ENCODE data around the gene KLHDC10. TPM values are rescaled to one million over a fixed set of nuclear protein-coding genes. Genes with fewer than 3 reads are reported as not detected.

The KLHDC10 gene
- total and polyA plus RNA-seq, 2 donors: 16.5 to 51.7 TPM

GRCh38 chr7:130134106-130134636 is 63.8 kb downstream of the KLHDC10 start:
- Histone ChIP-seq H3K36me3 (ENCODE audit: insufficient read depth) (no peaks in the 10 kb centered on the region), H3K27ac (ENCODE audit: low read depth) (no peak overlapping the region), H3K4me3 (ENCODE audit: low read depth, low read length) (no peak overlapping the region), H3K4me1 (ENCODE audit: insufficient read depth) (no peaks in the 10 kb centered on the region)
- DNase-seq (ENCODE audit: extremely low spot score): no peak
- WGBS: 98% methylated on average over 4 of the region's 4 CpGs

DNA sequence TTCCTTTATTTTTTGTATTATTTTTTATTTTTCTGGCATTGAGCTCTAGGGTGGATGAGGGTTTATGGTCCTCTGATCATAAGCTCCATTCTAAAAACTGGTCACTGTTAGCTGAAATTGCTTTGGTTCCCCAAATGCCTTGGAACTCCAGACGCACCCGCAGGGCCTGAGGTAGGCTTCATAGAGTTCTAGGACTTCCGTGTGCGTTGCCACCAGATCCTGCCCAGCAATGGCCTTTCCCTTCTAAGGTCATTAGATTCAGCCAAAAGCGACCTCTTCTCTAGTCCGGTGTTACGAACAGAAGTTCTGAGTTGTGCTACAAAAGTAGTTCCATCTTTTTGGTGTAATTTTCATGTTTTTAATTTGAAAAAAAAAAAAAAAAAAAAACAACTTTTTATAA is 64.4 kb downstream of the KLHDC10 start:
- no peak overlapping the region for H3K4me3 ChIP-seq (ENCODE audit: low read depth, low read length)
- WGBS: 97% methylated on average over 7 of the region's 7 CpGs
- no peak overlapping the region for H3K27ac ChIP-seq (ENCODE audit: low read depth)
- H3K36me3 ChIP-seq (ENCODE audit: insufficient read depth): no peaks in the 10 kb centered on the region
- no peaks in the 10 kb centered on the region for H3K4me1 ChIP-seq (ENCODE audit: insufficient read depth)
- DNase-seq (ENCODE audit: extremely low spot score): no peak

DNA sequence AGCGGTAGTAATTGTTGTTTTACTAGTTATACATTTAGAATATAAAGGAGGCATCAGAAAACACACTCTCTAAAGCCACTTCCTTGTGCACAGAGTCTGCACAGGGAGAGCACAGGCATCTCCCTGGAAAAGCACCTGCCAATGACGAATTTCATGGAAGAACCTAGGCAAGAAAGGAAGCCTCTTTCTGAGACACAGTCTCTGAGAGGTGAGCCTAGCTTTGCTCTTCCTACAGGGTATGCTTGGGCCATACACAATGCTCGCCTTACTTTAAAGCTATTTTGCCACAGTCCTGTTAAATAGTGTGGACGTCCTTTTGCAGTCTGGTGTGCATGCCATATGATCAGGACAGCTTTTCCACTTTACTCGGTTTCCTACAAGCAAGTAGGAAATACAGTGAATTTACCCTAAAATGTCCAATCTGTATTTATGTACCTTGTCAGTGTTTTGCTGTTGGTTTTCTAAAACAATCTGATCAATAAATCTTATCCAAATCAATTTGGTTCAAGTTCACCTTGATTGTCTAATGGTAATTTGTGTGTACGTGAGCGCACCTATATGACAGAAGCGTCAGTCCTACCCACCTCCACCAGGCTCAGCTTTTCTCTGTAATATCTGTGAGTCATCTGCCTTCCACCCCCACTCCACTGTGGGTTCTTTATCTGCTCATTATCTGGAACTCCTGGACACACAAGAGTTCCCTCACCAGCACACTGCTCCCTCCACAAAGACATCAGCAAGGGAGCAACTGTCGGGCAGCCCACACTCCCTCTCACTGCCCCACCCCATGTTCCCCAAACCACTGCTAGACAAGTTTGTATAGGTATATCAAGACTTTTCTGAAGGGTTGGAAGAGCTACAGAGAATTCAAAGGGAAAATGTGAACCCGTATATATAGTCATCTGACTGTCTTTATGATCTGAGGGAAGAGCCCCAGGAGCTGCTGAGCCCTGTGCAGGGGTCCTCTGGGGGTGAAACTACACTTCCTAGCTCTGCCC is 65.2 kb downstream of the KLHDC10 start:
- Histone ChIP-seq H3K4me3 (ENCODE audit: low read depth, low read length) (no peak overlapping the region), H3K27ac (ENCODE audit: low read depth) (no peak overlapping the region), H3K36me3 (ENCODE audit: insufficient read depth) (no peaks in the 10 kb centered on the region), H3K4me1 (ENCODE audit: insufficient read depth) (no peaks in the 10 kb centered on the region)
- DNase-seq (ENCODE audit: extremely low spot score): no peak
- WGBS: 93% methylated on average over 10 of the region's 10 CpGs

- H3K36me3 ChIP-seq (ENCODE audit: insufficient read depth): no peaks in the 10 kb centered on the region
- H3K4me1 ChIP-seq (ENCODE audit: insufficient read depth): no peaks in the 10 kb centered on the region
- no peak for DNase-seq (ENCODE audit: extremely low spot score)
- no peak overlapping the region for H3K4me3 ChIP-seq (ENCODE audit: low read depth, low read length)
- H3K27ac ChIP-seq (ENCODE audit: low read depth): no peak overlapping the region
- WGBS: 93% methylated on average over 1 of the region's 1 CpG
These were observed 66.3 kb downstream of the KLHDC10 start for GRCh38 chr7:130136579-130137167.

DNA sequence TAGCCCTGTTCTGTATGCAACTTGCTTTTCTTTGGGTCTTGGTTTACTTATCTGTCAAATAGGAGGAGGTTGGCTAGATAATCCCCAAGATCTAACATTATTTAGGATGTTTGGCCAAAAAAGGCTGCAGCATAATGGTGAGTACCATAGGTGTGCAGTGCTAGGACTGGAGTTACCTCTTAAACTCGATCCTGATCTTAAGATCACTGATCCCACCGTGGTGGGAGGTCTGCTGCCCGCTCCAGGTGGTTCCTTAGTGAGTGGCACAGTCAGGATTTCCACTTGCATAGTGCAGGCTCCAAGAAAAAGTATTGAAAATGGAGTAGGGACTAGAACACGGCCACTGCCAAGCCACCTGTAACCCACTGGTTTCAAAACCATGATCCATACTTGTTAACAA is 66.9 kb downstream of the KLHDC10 start:
- no peak overlapping the region for H3K4me3 ChIP-seq (ENCODE audit: low read depth, low read length)
- H3K4me1 ChIP-seq (ENCODE audit: insufficient read depth): no peaks in the 10 kb centered on the region
- no peak overlapping the region for H3K27ac ChIP-seq (ENCODE audit: low read depth)
- 98% methylated on average over 4 of the region's 4 CpGs for WGBS
- no peaks in the 10 kb centered on the region for H3K36me3 ChIP-seq (ENCODE audit: insufficient read depth)
- no peak for DNase-seq (ENCODE audit: extremely low spot score)

- WGBS: 96% methylated on average over 2 of the region's 2 CpGs
- H3K36me3 ChIP-seq (ENCODE audit: insufficient read depth): no peaks in the 10 kb centered on the region
- no peak overlapping the region for H3K27ac ChIP-seq (ENCODE audit: low read depth)
- H3K4me1 ChIP-seq (ENCODE audit: insufficient read depth): no peaks in the 10 kb centered on the region
- H3K4me3 ChIP-seq (ENCODE audit: low read depth, low read length): no peak overlapping the region
- DNase-seq (ENCODE audit: extremely low spot score): no peak
These were observed 69.0 kb downstream of the KLHDC10 start for GRCh38 chr7:130139193-130139960.

- no peak overlapping the region for H3K4me3 ChIP-seq (ENCODE audit: low read depth, low read length)
- no peaks in the 10 kb centered on the region for H3K36me3 ChIP-seq (ENCODE audit: insufficient read depth)
- DNase-seq (ENCODE audit: extremely low spot score): no peak
- no peaks in the 10 kb centered on the region for H3K4me1 ChIP-seq (ENCODE audit: insufficient read depth)
- 87% methylated on average over 47 of the region's 47 CpGs for WGBS
- no peak overlapping the region for H3K27ac ChIP-seq (ENCODE audit: low read depth)
These were observed 70.3 kb downstream of the KLHDC10 start for GRCh38 chr7:130140551-130141160.

- peak; percentile 84 for DNase-seq (ENCODE audit: extremely low spot score)
- H3K4me1 ChIP-seq (ENCODE audit: insufficient read depth): no peaks in the 10 kb centered on the region
- 8% methylated on average over 39 of the region's 39 CpGs for WGBS
- peak overlapping the region; percentile 43 for H3K4me3 ChIP-seq (ENCODE audit: low read depth, low read length)
- peak overlapping the region; percentile 41 for H3K27ac ChIP-seq (ENCODE audit: low read depth)
- no peaks in the 10 kb centered on the region for H3K36me3 ChIP-seq (ENCODE audit: insufficient read depth)
These were observed 71.0 kb downstream of the KLHDC10 start for GRCh38 chr7:130141161-130141883.

GRCh38 chr7:130141884-130142653 is 71.7 kb downstream of the KLHDC10 start:
- Histone ChIP-seq H3K36me3 (ENCODE audit: insufficient read depth) (no peaks in the 10 kb centered on the region), H3K4me3 (ENCODE audit: low read depth, low read length) (peak overlapping the region; percentile 43), H3K27ac (ENCODE audit: low read depth) (peak overlapping the region; percentile 14), H3K4me1 (ENCODE audit: insufficient read depth) (no peaks in the 10 kb centered on the region)
- no peak for DNase-seq (ENCODE audit: extremely low spot score)
- WGBS: 66% methylated on average over 17 of the region's 17 CpGs

DNA sequence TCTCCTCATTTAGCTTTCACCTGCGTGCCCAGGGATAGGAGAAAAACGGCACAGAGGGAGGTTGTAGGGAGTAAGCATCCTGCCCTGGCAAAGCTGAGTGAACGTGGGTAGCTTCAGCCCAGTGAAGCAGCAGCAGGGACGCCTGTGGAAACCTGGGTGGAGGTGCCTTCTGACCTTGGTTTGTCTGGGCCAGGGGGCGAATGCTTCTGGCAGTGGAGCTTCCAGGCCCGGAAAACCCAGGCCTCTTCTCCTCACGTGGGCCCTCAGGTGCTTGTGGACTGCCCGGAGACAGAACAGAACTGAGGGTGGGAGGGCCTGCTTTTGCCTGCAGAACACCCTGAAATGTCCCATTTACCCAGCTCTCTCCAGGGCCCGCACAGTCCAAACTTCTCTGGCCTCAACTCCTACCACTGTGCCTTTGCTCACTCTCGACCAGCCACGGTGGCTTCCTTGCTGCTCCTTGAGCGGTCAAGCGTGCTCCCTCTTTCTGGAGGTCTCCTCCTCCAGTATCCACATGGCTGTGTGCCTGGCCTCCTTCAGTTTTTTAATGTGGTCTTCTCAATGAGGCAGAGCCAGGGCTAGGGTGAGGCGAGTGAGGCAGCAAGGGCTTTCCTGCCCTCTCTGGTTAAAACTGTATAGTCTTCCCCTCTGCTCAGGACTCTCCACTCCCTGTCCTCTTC is 72.5 kb downstream of the KLHDC10 start:
- no peak overlapping the region for H3K27ac ChIP-seq (ENCODE audit: low read depth)

GRCh38 chr7:130143334-130143732 is 73.0 kb downstream of the KLHDC10 start:
- DNase-seq (ENCODE audit: extremely low spot score): no peak
- no peaks in the 10 kb centered on the region for H3K4me1 ChIP-seq (ENCODE audit: insufficient read depth)
- no peak overlapping the region for H3K27ac ChIP-seq (ENCODE audit: low read depth)
- H3K36me3 ChIP-seq (ENCODE audit: insufficient read depth): no peaks in the 10 kb centered on the region
- 93% methylated on average over 5 of the region's 5 CpGs for WGBS
- H3K4me3 ChIP-seq (ENCODE audit: low read depth, low read length): no peak overlapping the region

More for the DNA sequence above, 72.5 kb downstream of the KLHDC10 start:
- Histone ChIP-seq H3K36me3 (ENCODE audit: insufficient read depth) (no peaks in the 10 kb centered on the region), H3K4me1 (ENCODE audit: insufficient read depth) (no peaks in the 10 kb centered on the region), H3K4me3 (ENCODE audit: low read depth, low read length) (no peak overlapping the region)
- WGBS: 94% methylated on average over 14 of the region's 14 CpGs
- no peak for DNase-seq (ENCODE audit: extremely low spot score)

GRCh38 chr7:130143986-130144311 is 73.6 kb downstream of the KLHDC10 start:
- H3K27ac ChIP-seq (ENCODE audit: low read depth): no peak overlapping the region
- DNase-seq (ENCODE audit: extremely low spot score): no peak
- H3K4me1 ChIP-seq (ENCODE audit: insufficient read depth): no peaks in the 10 kb centered on the region
- no peak overlapping the region for H3K4me3 ChIP-seq (ENCODE audit: low read depth, low read length)
- 88% methylated on average over 3 of the region's 3 CpGs for WGBS
- H3K36me3 ChIP-seq (ENCODE audit: insufficient read depth): no peaks in the 10 kb centered on the region
